Spleen (tissue), 11 donors: Measurements from ENCODE around the gene LARP1. TPM values are rescaled to one million over a fixed set of nuclear protein-coding genes. Genes with fewer than 3 reads are reported as not detected.
A peak's percentile ranks its signal among the peaks of the same experiment; 100 is the strongest.

Experiments used
- DNase-seq: peaks from one replicate; pipeline ENCODE4 v3.0.0-alpha.2; 2020
- H3K27ac ChIP-seq, 8 donors: fragments of 200-600 bp; sonication (generic) in 7 of 8; 1 replicate in 4 of 8; 2 replicates in 4 of 8; pipeline versions ENCODE4 v1.5.0 to v1.8.0; 2016 to 2021; ENCODE audit warnings: inconsistent platforms in 4 of 8, mild to moderate bottlenecking in 4 of 8, moderate library complexity in 1 of 8
- H3K27me3 ChIP-seq, 7 donors: fragments of 200-600 bp; sonication (generic) in 6 of 7; replicated peaks in 1 of 7; 1 replicate in 4 of 7; 2 replicates in 3 of 7; pipeline versions ENCODE4 v1.5.0 to v1.8.0; 2016 to 2021; ENCODE audit warnings: inconsistent platforms in 3 of 7, mild to moderate bottlenecking in 1 of 7
- H3K36me3 ChIP-seq, 6 donors: fragments of 200-600 bp; sonication (generic) in 5 of 6; 1 replicate in 4 of 6; 2 replicates in 2 of 6; pipeline versions ENCODE4 v1.5.0 to v1.8.0; 2016 to 2021; ENCODE audit warnings: inconsistent platforms in 2 of 6
- H3K4me1 ChIP-seq, 6 donors: fragments of 200-600 bp; sonication (generic) in 5 of 6; 1 replicate in 3 of 6; 2 replicates in 3 of 6; pipeline versions ENCODE4 v1.5.0 to v1.8.0; 2016 to 2021; ENCODE audit warnings: inconsistent platforms in 3 of 6
- H3K4me3 ChIP-seq, 8 donors: fragments of 200-600 bp; sonication (generic) in 7 of 8; 1 replicate in 4 of 8; 2 replicates in 4 of 8; pipeline versions ENCODE4 v1.5.0 to v1.8.0; 2016 to 2021; ENCODE audit warnings: inconsistent platforms in 4 of 8, mild to moderate bottlenecking in 4 of 8, moderate library complexity in 2 of 8
- H3K9me3 ChIP-seq, 8 donors: fragments of 200-600 bp; sonication (generic) in 7 of 8; 1 replicate in 4 of 8; 2 replicates in 4 of 8; pipeline versions ENCODE4 v1.5.0 to v1.8.0; 2016 to 2021; ENCODE audit warnings: inconsistent platforms in 4 of 8
- CTCF ChIP-seq, 11 experiments: fragments of 200-600 bp in 7 of 11; fragments of 450-650 bp in 4 of 11; sonication (generic) in 4 of 11; IDR thresholded peaks in 8 of 11; conservative IDR thresholded peaks in 3 of 11; 1 replicate in 7 of 11; 2 replicates in 4 of 11; pipeline versions ENCODE4 v1.4.0 to v1.8.0; 2016 to 2021; ENCODE audit warnings: antibody characterized with exemption in 11 of 11, inconsistent platforms in 4 of 11, mild to moderate bottlenecking in 1 of 11
- POLR2A ChIP-seq, 3 donors: fragments of 450-650 bp; IDR thresholded peaks; one replicate each; pipeline ENCODE4 v1.5.1; 2017; ENCODE audit warnings: antibody characterized with exemption in 3 of 3, mild to moderate bottlenecking in 1 of 3
- POLR2AphosphoS5 ChIP-seq, 3 donors: sonication (generic); formaldehyde crosslinking; IDR thresholded peaks; one replicate each; pipeline ENCODE4 v1.5.1; 2017; ENCODE audit warnings: antibody characterized with exemption in 3 of 3
- WGBS, 5 donors: extraction: QIAGEN DNeasy Blood & Tissue Kit in 3 of 5; methylation state at CpG; one replicate each; pipeline versions ENCODE4 v1.1.5 to v1.1.7; 2013 to 2018; 5-methylcytosine and 5-hydroxymethylcytosine counted together
- intact Hi-C: fragments of 100-400 bp; cut with DNase I; formaldehyde crosslinking; loops from one replicate; pipeline ENCODE4 v1.15.0; 2023; ENCODE audit warnings: low total_unique reads
- polyA plus RNA-seq, 3 donors: library from polyadenylated mRNA; stranded (reverse); fragments of 200-250 nt; gene quantifications; one replicate each; pipeline ENCODE4 v1.2.1, GENCODE V29; 2013
- total RNA-seq, 7 donors: library from RNA; depleted of rRNA in 3 of 7; stranded (reverse); fragments of >200 nt in 3 of 7; fragmentation: NEBNext Ultra II Directional in 4 of 7; extraction: Animal tissue kit (Norgen Biotek cat#: 25700) in 4 of 7; gene quantifications; one replicate each; pipeline versions ENCODE4 v1.1.0 to v1.2.1, GENCODE V29; 2016 to 2021
- donor health status: healthy with polysubstance abuse.
- donor health status: DM: no; HTN: no; CAD: no; lungs with moderate emphysema.
- donor health status: DM: no; HTN: no; CAD: no.
- donor health status: Bipolar disorder and iron deficiency.
- donor health status: healthy.
- donor health status: DM: no; HTN: no; CAD: no.
- donor health status: DM: yes; HTN: yes; CAD: no.

The LARP1 gene
- total and polyA plus RNA-seq, 10 donors, result 13.8 to 168 (median 120) TPM

DNA sequence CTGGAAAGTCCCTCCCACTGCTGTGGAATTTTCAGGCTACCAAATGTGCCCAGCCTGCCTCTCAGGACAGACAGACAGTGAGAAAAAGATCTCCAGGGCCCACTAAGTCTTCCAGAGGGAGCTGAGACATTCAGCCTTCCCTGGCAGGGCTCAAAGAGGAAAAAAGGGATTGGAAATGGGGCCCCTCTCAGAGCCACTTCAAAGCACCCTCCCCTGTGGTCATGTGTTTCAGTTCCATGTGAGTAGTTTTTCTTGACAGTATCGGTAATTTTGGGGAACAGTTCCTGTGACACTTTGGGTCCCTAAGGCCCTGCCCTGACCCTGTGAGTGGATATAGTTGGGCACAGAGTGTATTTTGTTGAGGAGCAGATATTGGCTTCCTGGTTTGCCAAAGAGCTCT is 25.0 kb downstream of the LARP1 start:
- H3K27me3 ChIP-seq, result no peaks in the 10 kb centered on the region
- no peaks in the 10 kb centered on the region for H3K36me3 ChIP-seq
- intact Hi-C loops, result no loop called here
- no peak for DNase-seq
- no peak for TF ChIP-seq POLR2A (IDR thresholded peaks at IDR 0.05)
- TF ChIP-seq CTCF (IDR thresholded peaks at IDR 0.05 in 8 of 11, conservative IDR thresholded peaks at IDR 0.05 in 3 of 11), result no peak
- no peak for TF ChIP-seq POLR2AphosphoS5 (IDR thresholded peaks at IDR 0.05)
- H3K9me3 ChIP-seq, result no peaks in the 10 kb centered on the region
- 33 to 50% (median 39%) methylated on average over 1 of the region's 1 CpG for WGBS, 5 donors
- no peak overlapping the region for H3K4me3 ChIP-seq
- peaks cover 41 to 100% (median 84%) of the 10 kb centered on the region in 6 donors for H3K4me1 ChIP-seq
- peak overlapping the region in 1 of 8 donors; percentile 11 for H3K27ac ChIP-seq

DNA sequence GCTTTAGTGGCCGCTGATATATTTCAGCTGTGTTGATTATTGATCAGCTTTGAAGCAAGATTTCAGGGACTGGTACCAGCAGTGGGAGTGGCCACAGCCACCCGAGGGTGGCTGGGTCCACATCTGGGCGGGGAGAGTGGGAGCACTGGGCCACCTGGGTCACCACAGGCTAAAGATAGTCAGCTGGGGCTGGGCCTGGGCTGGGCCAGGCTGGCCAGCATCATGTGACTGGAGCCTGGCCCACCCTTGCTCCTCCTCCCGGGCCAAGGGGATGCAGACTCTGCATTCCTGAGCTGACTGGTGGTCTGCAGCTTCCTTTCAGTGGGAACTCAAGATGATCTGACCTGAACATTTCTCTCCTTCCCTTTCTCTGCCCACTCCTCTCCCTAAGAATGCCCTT is 27.1 kb downstream of the LARP1 start:
- Histone ChIP-seq H3K27me3 (no peaks in the 10 kb centered on the region), H3K4me3 (no peak overlapping the region), H3K27ac (peak overlapping the region in 2 of 8 donors; percentile 19 to 45), H3K9me3 (no peaks in the 10 kb centered on the region), H3K36me3 (no peaks in the 10 kb centered on the region), H3K4me1 (peaks cover 53 to 100% (median 94%) of the 10 kb centered on the region in 6 donors)
- 70 to 79% (median 73%) methylated on average over 4 of the region's 4 CpGs for WGBS, 5 donors
- DNase-seq, result no peak
- TF ChIP-seq CTCF (IDR thresholded peaks at IDR 0.05 in 8 of 11, conservative IDR thresholded peaks at IDR 0.05 in 3 of 11), result no peak
- no peak for TF ChIP-seq POLR2A (IDR thresholded peaks at IDR 0.05)
- TF ChIP-seq POLR2AphosphoS5 (IDR thresholded peaks at IDR 0.05), result peak in 1 of 3 donors; percentile 28
- intact Hi-C loops, result no loop called here

GRCh38 chr5:154782812-154783592 is 27.8 kb downstream of the LARP1 start:
- no peak for TF ChIP-seq POLR2AphosphoS5 (IDR thresholded peaks at IDR 0.05)
- TF ChIP-seq POLR2A (IDR thresholded peaks at IDR 0.05), result no peak
- TF ChIP-seq CTCF (IDR thresholded peaks at IDR 0.05 in 8 of 11, conservative IDR thresholded peaks at IDR 0.05 in 3 of 11), result no peak
- no peak for DNase-seq
- Histone ChIP-seq H3K4me1 (peaks cover 58 to 100% (median 98%) of the 10 kb centered on the region in 6 donors), H3K27ac (peak overlapping the region in 4 of 8 donors; percentile 0 to 45 (median 27)), H3K4me3 (no peak overlapping the region), H3K27me3 (no peaks in the 10 kb centered on the region), H3K36me3 (no peaks in the 10 kb centered on the region), H3K9me3 (no peaks in the 10 kb centered on the region)
- intact Hi-C loops, result no loop called here
- WGBS, 5 donors, result 58 to 80% (median 67%) methylated on average over 1 of the region's 1 CpG

GRCh38 chr5:154783774-154784460 is 28.7 kb downstream of the LARP1 start:
- Histone ChIP-seq H3K9me3 (no peaks in the 10 kb centered on the region), H3K4me3 (no peak overlapping the region), H3K4me1 (peaks cover 58 to 100% (median 99%) of the 10 kb centered on the region in 6 donors), H3K27me3 (no peaks in the 10 kb centered on the region), H3K27ac (peak overlapping the region in 4 of 8 donors; percentile 0 to 45 (median 26)), H3K36me3 (no peaks in the 10 kb centered on the region)
- TF ChIP-seq POLR2A (IDR thresholded peaks at IDR 0.05), result no peak
- TF ChIP-seq POLR2AphosphoS5 (IDR thresholded peaks at IDR 0.05), result no peak
- TF ChIP-seq CTCF (IDR thresholded peaks at IDR 0.05 in 8 of 11, conservative IDR thresholded peaks at IDR 0.05 in 3 of 11), result no peak
- no peak for DNase-seq
- intact Hi-C loops, result no loop called here
- 71 to 86% (median 78%) methylated on average over 8 to 11 of the region's 11 CpGs for WGBS, 5 donors
